Heart left ventricle (tissue), 11 donors: ENCODE data around the gene FAAP24. TPM values are rescaled to one million over a fixed set of nuclear protein-coding genes. Genes with fewer than 3 reads are reported as not detected.

ENCODE experiments used
- polyA plus RNA-seq, 2 donors: library from polyadenylated mRNA; stranded (reverse); fragments of 200-250 nt; gene quantifications; one replicate each; pipeline ENCODE4 v1.2.3, GENCODE V29; 2013
- total RNA-seq, 9 donors: library from RNA; depleted of rRNA in 2 of 9; stranded (reverse); fragments of >200 nt in 2 of 9; fragmentation: NEBNext Ultra II Directional in 3 of 9; extraction: Animal tissue kit (Norgen Biotek cat#: 25700) in 3 of 9; gene quantifications; one replicate each; pipeline versions ENCODE4 v1.1.0 to v1.2.4, GENCODE V29; 2016 to 2023
- donor health status: ischemic (EF 13 %, LVEDD 7.1; RV severe dilation, severe dysfunction).
- donor health status: healthy with polysubstance abuse.
- donor health status: DM: no; HTN: yes; CAD: no.
- donor health status: DM: no; HTN: no; CAD: no.
- donor health status: ischemic (EF 25% LVEDD 5.7; RV mildly dilated, moderate dysfunction).
- donor health status: healthy.
- donor health status: DM: yes; HTN: yes; CAD: no.
- donor health status: PGD.
- donor health status: nonischemic (EF 23%, LVEDD 6.1; RV moderate dilation, normal function).

FAAP24 gene
- total and polyA plus RNA-seq, 11 donors, result 0.25 to 2.6 (median 0.67) TPM; not detected in 3

Other genes with a start within 250 kb of the FAAP24 start
- gene SLC7A9, start 102.5 kb upstream of the FAAP24 start, total RNA-seq, result not detected
- under 1 TPM in 1 of 2 donors, not detected in 1; 0.07 TPM for gene SLC7A9, start 102.5 kb upstream of the FAAP24 start, polyA plus RNA-seq
- 10 to 100 TPM in 6 of 9 donors, 1 to 10 TPM in 3; 8.4 to 16.0 (median 12.0) TPM for gene CEP89, start 284 bp upstream of the FAAP24 start, total RNA-seq
- gene CEP89, start 284 bp upstream of the FAAP24 start, polyA plus RNA-seq, result 10 to 100 TPM in 1 of 2 donors, 1 to 10 TPM in 1; 5.4 to 12.0 TPM
- gene RHPN2, start 92.6 kb downstream of the FAAP24 start, total RNA-seq, result 1 to 10 TPM in 7 of 9 donors, under 1 TPM in 2; 0.35 to 3.7 (median 1.9) TPM
- gene RHPN2, start 92.6 kb downstream of the FAAP24 start, polyA plus RNA-seq, result 1 to 10 TPM in 1 of 2 donors, under 1 TPM in 1; 0.72 to 1.1 TPM
- gene GPATCH1, start 108.9 kb downstream of the FAAP24 start, total RNA-seq, result 1 to 10 TPM; 3.4 to 6.7 (median 6.4) TPM
- 1 to 10 TPM; 3.3 to 3.5 TPM for gene GPATCH1, start 108.9 kb downstream of the FAAP24 start, polyA plus RNA-seq
- under 1 TPM in 1 of 9 donors, not detected in 8; 0.16 TPM for gene WDR88, start 159.9 kb downstream of the FAAP24 start, total RNA-seq
- gene WDR88, start 159.9 kb downstream of the FAAP24 start, polyA plus RNA-seq, result not detected
- 10 to 100 TPM; 16.0 to 31.7 (median 18.7) TPM for gene LRP3, start 222.1 kb downstream of the FAAP24 start, total RNA-seq
- gene LRP3, start 222.1 kb downstream of the FAAP24 start, polyA plus RNA-seq, result 10 to 100 TPM in 1 of 2 donors, 1 to 10 TPM in 1; 8.2 to 15.8 TPM